Amygdala (tissue), 56 donors: ENCODE data around the gene PTPN1.
A peak's percentile ranks its signal among the peaks of the same experiment; 100 is the strongest.
"Not testable (repeated sequence)": the region's sequence is repeated elsewhere in the genome, so short reads cannot be mapped to it uniquely, and the experiment has no call there.

Experiments
- DNase-seq, 56 donors: peaks; one replicate each; lab custom pipeline; 2025; lab: John Stamatoyannopoulos, UW

PTPN1 gene

DNA sequence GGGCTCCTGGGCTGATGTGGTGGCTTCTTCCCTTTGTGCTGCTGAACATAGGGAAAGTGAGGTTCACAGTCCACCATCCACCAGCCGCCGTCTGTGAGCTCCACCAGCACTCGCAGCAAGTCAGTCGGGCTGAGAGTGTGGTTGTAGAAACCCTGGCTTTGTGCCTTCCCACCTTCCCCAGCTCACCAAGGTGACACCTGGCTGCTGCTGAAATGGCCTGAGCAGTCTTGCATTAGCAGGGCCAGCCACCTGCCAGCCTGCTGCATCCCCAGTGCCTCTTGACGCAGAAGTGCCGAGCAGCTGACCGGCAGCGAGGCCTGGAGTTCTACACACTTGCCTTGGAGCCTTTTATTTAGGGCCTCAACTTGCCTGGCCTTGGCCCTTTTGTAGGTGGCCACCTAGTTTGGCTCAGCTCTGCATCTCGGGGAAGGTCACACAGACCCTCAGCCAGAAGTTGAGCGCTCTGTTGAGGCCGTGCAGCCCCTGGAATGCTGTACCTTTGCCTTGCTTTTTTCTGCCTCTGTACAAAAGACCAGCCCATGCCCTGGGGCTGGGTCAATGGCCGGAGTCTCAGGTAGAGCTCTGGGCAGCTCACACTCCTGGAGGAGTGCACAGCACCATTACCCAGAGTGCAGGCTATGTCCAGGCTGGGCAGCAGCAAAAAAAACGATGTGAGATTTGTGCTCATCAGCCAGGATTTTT is 76.5 kb downstream of the PTPN1 start:
- DNase-seq, result no peak

DNA sequence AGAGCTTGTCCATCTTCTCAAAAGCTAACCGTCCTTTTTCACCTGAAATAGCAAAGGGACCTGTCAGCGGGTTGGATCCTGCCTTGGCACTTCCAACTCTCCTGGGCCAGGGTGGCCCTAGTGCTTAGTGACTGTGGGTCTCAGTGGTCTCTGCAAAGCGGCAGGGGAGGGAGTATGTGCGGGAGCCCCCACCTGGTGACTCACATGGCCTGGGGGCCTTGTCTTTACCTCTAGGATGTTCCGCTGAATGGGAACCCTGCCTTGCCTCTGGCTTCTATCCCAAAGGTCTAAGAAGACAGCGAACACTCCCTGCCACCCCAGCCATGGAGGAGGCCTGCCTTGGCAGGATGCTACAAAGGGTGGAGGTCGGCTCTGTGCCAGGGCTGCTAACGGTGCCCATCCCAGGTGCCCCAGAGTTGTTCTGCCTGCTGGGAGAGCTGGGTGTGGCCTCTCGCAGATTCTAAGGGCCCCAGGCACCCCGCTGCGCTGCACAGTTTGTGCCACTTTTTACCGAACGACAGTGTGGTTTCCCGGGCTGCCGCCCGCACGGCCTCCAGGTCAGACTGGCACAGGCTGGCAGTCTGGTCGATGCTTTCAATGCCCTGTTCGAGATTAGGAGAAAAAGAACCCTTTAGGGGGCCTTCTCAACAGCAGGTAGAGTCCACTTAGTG is 77.2 kb downstream of the PTPN1 start:
- no peak for DNase-seq

DNA sequence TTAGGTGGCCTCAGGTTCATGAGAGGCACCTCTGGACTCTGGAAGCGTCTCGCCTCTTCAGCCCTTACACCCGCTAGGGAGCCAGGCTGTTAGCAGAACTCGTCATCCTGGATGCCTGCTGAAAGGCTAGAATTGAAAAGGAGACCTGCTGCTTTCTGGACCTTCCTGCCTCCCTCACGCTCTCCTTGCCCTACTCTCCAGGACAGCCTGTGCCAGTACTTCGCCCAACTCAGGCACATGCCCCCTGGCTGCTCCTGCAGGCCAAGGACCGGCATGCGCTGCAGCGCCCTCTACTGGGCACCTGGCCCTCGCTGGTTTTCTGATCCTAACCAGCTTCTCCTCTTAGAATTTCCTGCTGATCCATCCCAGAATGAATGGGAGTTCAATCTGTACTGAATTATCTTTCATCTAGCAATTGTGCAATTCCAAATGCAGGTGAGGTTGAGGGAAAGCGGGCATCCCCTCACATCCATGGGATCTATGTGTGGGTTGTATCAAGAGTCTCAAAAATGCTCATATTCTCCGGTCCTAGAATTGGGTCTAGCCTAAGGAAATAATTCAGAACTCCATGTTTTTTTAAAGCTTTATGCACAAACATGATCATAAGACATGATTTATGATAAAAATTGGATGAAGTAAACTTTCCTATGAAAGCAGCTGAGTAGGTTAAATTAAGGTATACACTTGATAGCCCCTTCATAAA is 78.0 kb downstream of the PTPN1 start:
- peak in 23 of 56 donors; percentile 3 to 69 (median 19) for DNase-seq

DNA sequence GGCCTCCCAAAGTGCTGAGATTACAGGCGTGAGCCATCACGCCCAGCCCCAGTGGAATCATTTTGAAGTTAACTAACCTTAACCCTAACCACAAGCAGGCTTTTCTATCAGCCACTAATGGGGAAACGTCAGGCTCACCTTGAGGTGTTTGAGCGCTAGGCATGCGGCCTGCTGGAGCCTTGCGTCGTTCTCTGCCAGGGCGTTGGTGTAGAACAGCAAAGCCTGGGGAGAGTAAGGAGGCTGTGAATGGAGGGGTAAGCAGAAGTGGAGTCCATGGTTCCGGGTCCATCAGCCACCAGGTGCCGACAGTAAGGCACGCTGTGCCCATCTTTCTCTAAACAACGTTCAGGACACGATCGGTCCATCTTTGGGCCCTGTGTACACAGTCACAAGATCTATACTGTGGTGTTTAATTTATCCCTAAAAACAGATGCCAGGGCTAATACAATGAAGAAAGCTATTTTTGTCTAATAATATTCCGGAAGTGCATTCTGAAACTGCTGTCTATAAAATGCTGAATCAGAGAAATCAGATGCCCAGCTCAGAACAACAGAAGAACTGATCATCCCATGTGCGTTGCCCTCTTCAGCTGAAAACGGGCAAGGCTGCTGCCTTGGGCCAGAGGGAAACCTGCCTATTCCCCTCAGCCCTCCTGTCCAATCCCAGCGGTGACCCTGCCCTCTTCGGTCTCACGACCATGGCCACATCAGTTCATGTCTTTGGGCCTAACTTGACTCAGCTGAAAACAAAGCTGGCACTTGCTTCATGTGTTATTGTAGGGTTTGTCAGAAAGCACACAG is 79.6 kb downstream of the PTPN1 start:
- no peak for DNase-seq

DNA sequence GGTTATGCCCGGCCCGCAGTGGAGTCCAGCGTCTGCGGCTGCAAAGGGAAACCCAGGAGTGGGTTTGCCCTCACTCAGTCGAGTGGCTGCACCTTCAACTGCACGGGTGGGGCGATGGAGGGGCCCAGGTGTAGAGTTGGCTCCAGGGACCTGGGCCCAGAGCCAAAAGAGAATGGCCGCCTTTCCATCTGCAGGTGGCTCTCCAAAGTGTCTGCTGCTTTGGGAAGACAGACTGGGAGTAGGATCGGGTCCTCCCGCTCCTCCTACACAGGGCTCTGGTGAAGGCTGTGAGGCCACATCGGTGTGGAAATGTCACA is 80.1 kb downstream of the PTPN1 start:
- DNase-seq, result no peak

DNA sequence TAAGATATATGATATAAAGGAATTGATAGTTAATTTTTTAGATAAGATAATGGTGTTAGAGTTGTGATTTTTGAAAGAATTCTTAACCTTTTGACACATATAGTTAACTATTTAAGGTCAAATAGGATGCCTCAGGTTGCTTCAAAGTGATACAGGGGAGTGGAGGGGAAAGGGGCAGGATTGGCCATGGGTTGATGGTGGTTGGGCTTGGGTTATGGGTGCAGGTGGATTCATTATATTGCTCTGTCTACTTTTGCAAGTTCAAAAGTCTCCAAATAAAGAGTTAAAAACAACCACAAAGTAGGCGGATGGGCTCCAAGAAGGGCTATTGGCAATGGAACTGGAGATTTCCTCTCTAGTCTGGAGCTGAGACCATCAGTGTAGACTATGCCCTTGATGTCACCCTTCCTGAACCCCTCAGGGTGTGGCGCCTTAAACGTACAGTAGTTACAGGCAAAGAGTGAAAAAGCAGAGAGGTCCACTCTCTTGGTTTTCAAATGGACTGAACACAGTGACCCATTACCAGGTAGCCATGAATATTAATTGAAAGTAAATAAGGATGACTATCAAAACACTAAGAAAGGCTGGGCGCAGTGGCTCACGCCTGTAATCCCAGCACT is 81.2 kb downstream of the PTPN1 start:
- DNase-seq, result no peak

DNA sequence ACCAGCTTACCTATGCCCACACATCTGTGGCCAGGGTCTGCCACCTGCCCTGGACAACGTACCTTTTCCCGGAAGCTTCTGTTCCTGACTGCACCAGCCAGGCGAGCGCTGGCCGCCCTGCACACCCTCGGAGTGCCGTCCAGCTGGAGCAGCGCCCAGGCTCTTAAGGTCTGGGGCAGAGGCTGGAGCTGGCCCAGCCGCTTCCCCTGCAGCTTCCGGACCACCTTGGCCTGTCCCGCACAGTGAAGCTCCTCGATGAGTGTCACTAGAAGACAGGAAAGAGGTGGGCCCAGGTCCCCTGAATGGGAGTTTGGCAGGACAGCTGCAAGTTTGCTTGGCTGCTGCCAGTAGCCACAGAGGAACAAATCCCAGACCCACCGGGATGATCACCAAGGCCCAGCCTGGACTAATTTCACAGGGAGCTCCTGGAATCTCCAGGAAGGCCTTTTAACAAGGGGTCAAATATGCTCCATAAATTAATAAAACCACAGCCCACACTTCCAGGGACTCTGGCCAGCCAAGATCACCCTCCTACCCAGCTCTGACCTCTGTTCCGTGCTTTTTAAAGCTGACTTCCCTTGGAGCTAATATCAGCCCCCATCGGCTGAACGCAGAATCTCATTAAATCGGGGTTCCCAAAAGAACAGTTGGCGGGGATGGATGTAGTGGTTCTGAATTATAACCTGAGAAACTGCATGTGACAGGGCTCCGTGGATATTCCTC is 82.3 kb downstream of the PTPN1 start:
- peak in 2 of 56 donors; percentile 17 to 18 for DNase-seq

DNA sequence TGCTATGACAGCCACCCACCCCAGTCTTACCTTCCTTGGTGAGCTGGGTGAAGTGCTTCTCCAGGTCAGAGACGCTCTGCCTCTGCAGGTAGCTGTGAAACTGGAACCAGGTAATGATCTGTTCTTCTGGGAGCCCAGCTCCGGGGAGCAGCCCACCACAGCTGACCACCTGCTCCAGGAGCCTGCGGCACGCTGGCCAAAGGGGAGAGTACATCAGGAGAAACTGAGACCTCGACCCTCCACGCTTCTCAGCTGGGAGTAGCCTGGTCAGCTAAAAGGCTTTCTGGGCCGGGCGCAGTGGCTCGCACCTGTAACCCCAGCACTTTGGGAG is 82.8 kb downstream of the PTPN1 start:
- no peak for DNase-seq

DNA sequence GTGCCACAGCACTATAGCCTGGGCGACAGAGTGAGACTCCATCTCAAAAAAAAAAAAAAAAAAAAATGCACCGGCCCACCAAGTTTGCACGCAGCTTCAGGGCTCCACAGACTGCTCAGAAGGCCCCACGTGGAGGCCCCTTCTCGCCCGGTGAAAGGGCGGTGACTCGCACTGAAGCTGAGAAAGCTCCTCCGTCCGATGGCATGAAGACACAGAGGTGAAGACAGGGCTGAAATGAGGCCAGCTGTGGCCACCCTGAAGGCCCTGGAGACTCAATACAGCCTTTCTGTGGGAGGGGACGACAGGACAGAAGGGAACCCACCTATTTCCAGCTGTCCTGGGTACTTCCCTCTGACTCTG is 84.0 kb downstream of the PTPN1 start:
- no peak for DNase-seq

DNA sequence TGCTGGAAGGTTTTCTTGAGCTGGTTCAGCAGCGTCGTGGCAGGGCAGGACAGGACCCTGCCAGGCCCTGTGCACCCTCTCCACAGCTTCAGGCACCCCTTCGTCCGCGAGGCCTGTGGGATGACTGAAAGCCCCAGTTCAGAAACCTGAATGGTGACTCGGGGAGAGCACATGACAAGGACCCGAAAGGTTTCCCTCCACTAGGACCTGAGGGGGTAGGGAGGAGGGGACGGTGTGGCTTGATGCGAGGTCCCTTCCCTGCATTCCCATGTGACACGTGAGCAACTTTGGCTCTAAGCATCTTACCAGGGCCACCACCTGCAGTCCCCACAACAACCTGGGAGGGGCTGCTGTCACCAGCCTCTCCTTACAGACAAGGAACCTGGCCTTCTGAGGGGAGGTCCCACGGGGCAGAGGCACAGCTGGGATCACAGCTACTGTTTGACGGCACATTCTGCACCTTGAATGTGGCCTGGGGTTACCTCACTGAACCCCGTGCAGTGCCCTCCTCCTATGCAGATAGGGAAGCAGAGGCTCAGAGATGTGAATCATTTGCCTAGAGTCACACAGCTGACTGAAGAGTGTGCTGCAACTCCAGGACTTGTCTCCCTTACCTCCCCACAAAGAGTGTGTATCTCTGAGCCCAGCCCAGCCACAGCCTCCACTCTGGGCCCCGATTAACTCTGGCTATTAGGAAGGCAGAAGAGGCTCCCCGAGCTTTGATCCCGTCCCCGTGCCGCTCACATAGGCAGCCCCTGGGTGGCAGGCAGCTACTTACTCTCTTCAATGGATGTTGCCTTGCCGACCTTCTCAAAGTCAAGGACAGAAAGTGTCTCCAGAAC is 84.6 kb downstream of the PTPN1 start:
- no peak for DNase-seq

DNA sequence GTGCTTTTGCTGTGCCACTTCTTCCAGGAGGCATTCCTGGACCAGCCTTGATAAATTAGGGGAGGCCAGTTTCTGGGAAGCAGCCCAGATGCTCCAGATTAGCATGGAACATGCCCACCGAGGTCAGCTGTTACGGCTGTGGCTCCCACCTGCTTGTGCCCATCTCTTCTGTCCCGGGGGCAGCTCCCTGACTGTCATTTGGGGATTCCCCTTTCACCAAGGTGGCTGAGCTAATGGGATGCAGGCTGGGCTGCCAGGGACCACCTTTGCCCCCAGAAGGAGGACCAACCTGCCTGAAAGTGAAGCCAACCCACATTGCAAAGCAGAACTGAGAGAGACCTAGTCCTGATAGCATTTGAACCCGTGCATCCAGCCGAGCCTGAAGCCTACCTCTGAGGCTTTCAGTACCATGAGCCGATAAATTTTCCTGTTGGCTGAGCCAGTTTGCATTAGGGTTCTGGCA is 85.3 kb downstream of the PTPN1 start:
- DNase-seq, result no peak

DNA sequence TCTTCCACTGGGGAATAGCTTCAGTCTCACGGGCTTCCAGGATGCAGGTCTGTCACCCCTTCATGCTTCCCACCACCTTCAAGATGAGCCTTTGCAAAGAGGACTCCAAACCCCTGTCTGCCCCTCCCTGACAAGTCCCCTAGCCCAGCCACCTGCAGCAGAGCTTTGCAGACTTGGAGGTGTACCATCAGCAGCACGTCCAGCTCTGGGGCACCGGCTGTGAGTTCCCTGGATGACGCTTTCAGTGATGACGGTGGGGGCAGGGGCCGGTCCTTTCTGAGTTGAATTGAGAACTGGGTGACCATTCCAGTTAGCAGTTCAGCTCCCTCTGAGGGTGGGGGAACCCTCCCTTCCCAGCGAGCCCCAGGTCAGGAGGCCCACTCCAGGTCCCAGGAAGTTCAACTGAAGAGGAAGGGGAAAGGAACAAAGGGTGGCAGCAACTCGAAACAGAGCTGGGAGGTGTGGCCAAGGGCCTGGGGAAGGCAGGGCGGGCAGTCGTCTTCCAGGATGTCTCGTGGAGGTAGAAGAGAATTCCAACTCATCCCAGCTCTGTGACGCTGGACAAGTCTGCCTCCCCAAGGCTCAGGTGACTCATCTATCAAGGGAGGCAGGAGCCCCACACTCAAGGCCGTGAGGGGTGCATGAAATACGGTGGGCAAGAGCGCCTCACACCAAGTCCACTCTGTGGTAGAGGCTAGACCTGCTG is 86.0 kb downstream of the PTPN1 start:
- DNase-seq, result no peak

DNA sequence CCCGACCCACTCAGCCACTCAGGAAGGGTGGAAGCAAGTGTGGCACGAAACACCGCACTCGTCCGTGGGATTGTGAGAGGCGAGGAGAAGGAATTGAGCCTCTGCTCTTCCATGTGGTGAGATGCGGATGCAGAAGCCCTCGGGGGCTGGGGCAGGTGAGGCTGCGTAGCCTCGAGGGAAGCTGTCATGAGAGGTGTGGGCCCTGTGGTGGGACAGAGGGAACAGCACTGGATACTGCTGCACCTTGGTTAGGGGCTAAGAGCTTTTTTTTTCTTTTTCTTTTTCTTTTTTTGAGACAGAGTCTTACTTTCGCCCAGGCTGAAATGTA is 86.5 kb downstream of the PTPN1 start:
- DNase-seq, result no peak

DNA sequence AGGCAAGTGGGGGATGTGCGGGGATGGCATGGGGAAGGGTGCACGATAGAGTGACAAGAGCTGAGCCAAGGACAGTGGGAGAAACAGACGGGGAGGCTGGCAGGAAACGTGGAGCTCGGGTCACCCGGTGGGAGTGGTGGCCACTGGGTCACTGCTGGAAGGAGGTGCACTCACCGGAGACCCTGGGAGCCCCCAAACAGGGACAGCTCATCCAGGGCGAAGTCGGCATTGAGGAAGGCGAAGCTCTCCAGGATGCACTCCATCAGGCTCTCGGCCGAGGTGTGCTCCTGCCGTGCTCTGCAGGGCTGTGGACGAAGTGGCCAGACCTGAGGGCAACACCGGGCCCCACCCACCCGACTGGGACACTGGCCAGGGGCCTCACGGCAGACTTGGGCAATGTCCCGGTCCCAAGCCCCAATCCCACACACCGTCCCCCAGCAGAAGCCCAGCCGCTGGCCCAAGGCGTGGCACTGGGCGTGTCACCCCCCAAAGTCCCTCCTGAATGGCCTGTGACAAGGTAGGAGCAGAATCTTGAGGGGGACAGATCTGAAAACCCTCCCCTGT is 87.3 kb downstream of the PTPN1 start:
- DNase-seq, result no peak

DNA sequence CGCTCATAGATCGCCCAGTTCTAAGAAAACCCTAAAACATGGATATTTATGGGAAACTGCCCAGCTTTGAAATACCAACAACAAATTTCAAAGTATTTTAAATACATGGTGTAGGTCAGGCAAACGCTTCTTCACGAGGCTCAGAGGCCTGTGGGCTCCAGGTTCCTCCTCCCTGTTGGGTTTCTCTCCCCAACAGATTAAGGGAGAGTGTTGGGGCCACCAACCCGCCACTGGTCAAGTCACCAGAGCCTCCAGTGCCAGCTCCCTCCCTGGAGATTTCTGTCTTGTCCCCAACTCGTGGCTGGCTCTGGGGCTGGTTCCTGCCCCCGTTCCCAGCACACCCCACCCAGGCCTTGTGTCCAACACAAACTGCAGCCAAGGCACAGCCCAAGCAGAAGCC is 87.9 kb downstream of the PTPN1 start:
- DNase-seq, result no peak

DNA sequence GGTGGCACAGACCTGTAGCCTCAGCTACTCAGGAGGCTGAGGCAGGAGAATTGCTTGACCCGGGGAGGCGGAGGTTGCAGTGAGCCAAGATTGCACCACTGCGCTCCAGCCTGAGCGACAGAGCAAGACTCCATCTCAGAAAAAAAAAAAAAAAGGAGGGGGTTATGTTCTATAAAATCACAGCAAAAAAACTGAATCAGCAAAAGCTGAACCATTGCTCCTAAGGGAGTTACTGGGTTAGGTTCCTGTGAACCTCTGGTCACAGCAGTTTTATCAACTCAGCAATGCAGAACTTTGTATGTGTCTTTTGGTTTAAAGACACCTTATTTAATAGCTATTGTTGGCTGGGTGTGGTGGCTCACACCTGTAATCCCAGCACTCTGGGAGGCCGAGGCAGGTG is 88.6 kb downstream of the PTPN1 start:
- not testable (repeated sequence) for DNase-seq

DNA sequence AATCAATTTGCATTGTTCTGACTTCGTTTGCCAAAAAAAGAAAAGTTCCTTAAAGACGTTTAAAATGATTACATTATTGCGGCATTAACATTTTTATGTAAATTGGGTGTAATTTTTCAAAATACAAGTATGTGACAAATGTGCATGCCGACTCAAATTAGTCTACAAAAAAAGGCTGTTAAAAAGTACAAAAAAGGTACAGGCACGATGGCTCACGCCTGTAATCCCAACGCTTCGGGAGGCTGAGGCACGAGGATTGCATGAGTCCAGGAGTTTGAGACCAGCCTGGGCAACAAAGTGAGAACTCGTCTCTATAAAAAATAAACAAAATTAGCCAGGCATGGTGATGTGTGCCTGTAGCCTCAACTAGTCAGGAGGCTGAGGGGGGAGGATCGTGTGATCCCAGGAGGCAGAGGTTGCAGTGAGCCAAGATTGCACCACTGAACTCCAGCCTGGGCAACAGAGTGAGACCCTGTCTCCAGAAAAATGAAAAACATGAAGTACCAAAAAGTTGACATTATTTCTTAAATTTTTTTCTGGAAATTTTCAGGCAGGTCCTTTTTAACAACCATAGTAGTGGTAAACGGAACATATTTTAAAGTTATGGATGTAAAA is 90.2 kb downstream of the PTPN1 start:
- no peak for DNase-seq
